Activated CD8-positive, alpha-beta T cell treated with anti-CD3 and anti-CD28 coated beads, Interleukin-2, amount 10 ng/mL, durations not matched to agents 7 days and 5 days (primary cell): ENCODE results near the gene GOLGA8K. TPM values are rescaled to one million over a fixed set of nuclear protein-coding genes. Genes with fewer than 3 reads are reported as not detected.
"Not testable (repeated sequence)": the region's sequence is repeated elsewhere in the genome, so short reads cannot be mapped to it uniquely, and the experiment has no call there.

Source experiments
- ATAC-seq: fragments of 150-1000 bp; cut with Tn5 transposase; one replicate; pipeline ENCODE4 v1.10.0; 2021; ENCODE audit warnings: moderate library complexity
- CTCF ChIA-PET: fragments of 350-600 bp; sonication (Branson Sonifier 250); formaldehyde crosslinking; loops from one replicate; lab custom pipeline; 2021; ENCODE audit warnings: antibody characterized with exemption; lab: Charles Lee
- POLR2A ChIA-PET: fragments of 350-600 bp; sonication (Branson Sonifier 250); formaldehyde crosslinking; loops from one replicate; lab custom pipeline; 2021; ENCODE audit warnings: antibody characterized with exemption; lab: Charles Lee
- DNase-seq: peaks from one replicate; pipeline ENCODE4 v3.0.0-alpha.2; 2020
- H3K27ac Mint-ChIP-seq: one replicate; pipeline ENCODE4 v1.8.0; 2021; ENCODE audit warnings: mild to moderate bottlenecking, mixed read lengths
- H3K27me3 Mint-ChIP-seq: one replicate; pipeline ENCODE4 v1.8.0; 2021; ENCODE audit warnings: low read depth, mixed read lengths
- H3K36me3 Mint-ChIP-seq: one replicate; pipeline ENCODE4 v1.8.0; 2021; ENCODE audit warnings: low read depth, mixed read lengths
- H3K4me1 Mint-ChIP-seq: one replicate; pipeline ENCODE4 v1.8.0; 2021; ENCODE audit warnings: low read depth, mixed read lengths
- H3K4me3 Mint-ChIP-seq: one replicate; pipeline ENCODE4 v1.8.0; 2021; ENCODE audit warnings: mild to moderate bottlenecking, mixed read lengths
- H3K9me3 Mint-ChIP-seq: one replicate; pipeline ENCODE4 v1.8.0; 2022; ENCODE audit warnings: mixed read lengths; ENCODE audit not compliant: insufficient read depth
- total RNA-seq, 2 experiments: library from RNA; stranded (reverse); gene quantifications; one replicate each; pipeline ENCODE4 v1.2.3, GENCODE V29; 2021

Gene GOLGA8K, protein sequence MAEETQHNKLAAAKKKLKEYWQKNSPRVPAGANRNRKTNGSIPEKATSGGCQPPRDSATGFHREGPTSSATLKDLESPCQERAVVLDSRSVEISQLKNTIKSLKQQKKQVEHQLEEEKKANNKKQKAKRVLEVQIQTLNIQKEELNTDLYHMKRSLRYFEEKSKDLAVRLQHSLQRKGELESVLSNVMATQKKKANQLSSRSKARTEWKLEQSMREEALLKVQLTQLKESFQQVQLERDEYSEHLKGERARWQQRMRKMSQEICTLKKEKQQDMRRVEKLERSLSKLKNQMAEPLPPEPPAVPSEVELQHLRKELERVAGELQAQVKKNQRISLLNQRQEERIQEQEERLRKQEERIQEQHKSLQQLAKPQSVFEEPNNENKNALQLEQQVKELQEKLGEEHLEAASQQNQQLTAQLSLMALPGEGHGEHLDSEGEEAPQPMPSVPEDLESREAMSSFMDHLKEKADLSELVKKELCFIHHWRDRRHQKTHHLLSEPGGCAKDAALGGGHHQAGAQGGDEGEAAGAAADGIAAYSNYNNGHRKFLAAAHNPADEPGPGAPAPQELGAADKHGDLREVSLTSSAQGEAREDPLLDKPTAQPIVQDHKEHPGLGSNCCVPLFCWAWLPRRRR
- total RNA-seq: under 1 TPM in 1 of 2 experiments, not detected in 1; 0.68 TPM

DNA sequence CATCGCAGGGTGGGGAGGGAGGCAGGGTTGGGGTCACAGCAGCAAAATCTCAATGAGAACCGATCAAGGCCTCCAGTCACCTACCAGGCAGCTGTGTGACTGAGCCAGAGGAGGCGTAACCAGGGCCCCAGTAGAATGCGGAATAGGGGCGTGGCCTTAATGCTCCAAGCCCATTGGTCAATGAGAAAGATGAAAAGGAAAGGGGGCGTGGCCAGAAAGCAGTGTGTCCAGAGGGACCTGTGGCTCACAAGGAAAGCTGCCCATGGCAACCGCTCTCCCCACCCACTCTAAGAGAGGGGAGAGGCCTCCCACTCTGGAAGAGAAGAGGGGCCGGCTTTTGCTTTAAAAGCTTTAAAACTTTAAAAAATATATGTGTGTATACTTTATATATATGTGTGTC lies at the start of gene GOLGA8K:
TSS of gene GOLGA8K (minus strand) at position 101 of the 400 bp plus-strand sequence. CDS start at position 3, 98 bp downstream.
- H3K4me3 Mint-ChIP-seq, H3K27ac Mint-ChIP-seq, CTCF ChIA-PET, H3K4me1 Mint-ChIP-seq, H3K36me3 Mint-ChIP-seq, ATAC-seq, H3K9me3 Mint-ChIP-seq, DNase-seq, POLR2A ChIA-PET, H3K27me3 Mint-ChIP-seq: not testable (repeated sequence)

DNA sequence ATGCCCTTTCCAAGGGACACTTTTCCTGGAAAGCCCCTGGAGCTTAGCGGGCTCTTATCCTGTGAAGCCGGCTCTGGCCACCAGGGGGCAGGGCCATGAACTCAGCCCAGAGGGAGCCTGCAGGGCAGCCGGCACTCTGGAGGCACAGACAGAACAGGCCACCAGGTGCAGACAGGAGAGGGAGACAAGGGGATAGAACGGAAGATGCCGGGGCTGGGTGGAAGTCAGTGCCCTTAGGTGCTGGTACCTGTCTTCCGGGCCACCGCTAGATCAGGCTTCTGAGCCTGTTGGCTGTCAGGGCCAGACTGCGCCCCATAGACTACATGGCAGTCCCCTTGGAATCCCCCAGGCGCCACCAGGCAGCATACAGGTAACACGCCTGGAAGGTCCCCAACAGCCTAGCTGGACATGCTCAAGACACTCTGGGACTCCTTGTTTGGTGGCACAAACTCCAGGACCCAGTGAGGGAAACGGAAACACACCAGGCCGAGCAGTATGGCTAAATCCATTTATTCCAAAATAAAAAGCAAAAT lies 37.4 kb upstream of the GOLGA8K start:
- H3K27ac Mint-ChIP-seq, H3K4me3 Mint-ChIP-seq, H3K27me3 Mint-ChIP-seq, H3K4me1 Mint-ChIP-seq, POLR2A ChIA-PET, H3K9me3 Mint-ChIP-seq, DNase-seq, CTCF ChIA-PET, H3K36me3 Mint-ChIP-seq: not testable (repeated sequence)
- ATAC-seq: peak; percentile 75

DNA sequence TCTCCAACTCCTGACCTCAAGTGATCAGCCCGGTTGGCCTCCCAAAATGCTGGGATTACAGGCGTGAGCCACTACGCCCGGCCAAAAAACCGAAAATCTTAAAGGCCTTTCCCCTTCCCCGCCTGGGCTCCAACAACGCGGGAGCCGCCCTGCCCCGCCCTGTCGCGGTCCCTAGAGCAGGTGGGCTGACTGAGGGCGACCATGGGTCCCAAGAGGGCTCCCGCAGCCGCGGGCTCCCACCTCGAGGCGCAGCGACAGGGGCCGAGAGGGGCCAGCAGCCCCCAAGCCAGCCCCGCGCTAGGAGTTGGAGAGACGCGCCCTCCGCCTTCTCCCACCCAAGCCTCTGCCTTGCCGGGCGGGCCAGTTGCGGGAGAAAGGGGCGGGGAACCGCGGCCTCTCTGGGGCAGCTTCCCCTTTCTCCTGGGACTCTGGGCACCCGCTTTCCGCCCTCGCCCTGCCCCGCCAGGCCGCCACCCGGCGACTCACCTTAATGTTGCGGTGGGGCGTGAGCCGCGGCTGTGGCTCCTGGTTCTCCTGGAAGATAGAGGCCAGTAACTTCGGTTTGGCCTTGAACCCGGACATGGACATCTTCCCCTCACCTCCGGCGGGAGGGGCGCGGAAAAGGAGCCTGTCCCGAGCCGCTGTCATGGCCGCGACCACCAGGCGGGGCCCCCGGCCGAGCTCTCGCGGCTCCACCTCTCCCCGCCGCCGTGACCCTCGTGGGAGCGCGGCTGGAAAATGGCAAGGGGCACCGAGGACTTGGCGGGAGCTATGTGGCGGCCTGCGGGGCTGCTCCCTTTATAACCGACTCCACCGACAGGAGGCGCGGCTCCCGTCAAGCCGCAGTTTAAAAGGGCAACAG lies 31.2 kb upstream of the GOLGA8K start:
- H3K9me3 Mint-ChIP-seq, POLR2A ChIA-PET, H3K27ac Mint-ChIP-seq, CTCF ChIA-PET, H3K27me3 Mint-ChIP-seq, H3K4me3 Mint-ChIP-seq, H3K36me3 Mint-ChIP-seq, H3K4me1 Mint-ChIP-seq, DNase-seq: not testable (repeated sequence)
- peak; percentile 82 for ATAC-seq

DNA sequence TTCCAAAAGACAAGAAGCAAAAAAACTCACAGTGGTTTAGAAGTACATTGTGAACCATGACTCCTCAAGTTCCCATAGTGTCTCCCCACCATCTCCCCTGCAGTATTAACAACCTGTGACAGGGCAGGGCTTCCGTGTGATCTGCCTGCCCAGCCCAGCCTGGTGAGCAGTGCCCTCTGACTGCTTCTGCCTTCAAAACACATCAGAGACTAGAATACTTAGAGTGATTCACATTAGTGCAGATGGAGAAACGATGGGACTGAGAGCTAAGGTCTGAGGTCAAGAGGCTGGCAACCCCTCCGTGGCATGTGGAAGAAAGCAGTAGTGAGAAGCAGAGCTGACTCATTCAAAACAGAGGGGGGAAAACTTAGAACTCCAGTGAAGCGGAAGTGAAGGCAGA lies 24.5 kb upstream of the GOLGA8K start:
- ATAC-seq, POLR2A ChIA-PET, H3K4me1 Mint-ChIP-seq, CTCF ChIA-PET, H3K9me3 Mint-ChIP-seq, H3K27ac Mint-ChIP-seq, DNase-seq, H3K4me3 Mint-ChIP-seq, H3K27me3 Mint-ChIP-seq, H3K36me3 Mint-ChIP-seq: not testable (repeated sequence)

DNA sequence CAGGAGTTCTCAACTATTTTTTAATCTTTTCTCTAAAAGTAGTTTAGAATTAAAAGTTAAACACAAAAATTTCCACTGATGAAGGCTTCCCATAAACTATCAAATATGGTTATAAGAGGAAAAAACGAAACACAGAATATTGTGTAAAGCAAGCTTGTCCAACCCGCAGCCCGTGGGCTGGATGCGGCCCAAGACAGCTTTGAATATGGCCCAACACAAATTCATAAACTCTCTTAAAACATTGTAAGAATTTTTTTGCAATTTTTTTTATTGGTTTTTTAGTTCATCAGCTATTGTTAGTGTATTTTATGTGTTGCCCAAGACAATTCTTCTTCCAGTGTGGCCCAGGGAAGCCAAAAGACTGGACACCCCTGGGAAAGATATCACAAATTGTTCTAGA lies 23.4 kb upstream of the GOLGA8K start:
- ATAC-seq, CTCF ChIA-PET, H3K4me3 Mint-ChIP-seq, H3K27ac Mint-ChIP-seq, H3K36me3 Mint-ChIP-seq, POLR2A ChIA-PET, H3K4me1 Mint-ChIP-seq, H3K9me3 Mint-ChIP-seq, DNase-seq, H3K27me3 Mint-ChIP-seq: not testable (repeated sequence)

DNA sequence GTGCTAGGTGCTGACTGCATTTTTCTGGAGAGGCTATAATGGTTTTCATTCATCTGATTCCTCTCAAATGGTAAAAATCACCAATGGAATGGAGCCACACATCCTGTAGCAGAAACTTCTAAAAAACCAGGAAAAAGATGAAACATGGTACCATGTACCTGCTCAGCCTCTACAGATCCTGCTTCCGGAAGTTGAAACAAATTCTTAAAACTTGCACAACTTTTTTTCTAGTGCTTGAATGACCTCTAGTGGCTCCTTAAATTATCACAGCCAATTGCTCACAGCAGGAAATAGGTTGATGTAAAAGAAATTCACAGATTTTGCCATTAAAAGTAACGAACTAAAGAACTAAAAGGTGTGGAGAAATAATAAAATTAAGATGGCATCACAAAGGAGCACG lies 4.8 kb upstream of the GOLGA8K start:
- H3K27me3 Mint-ChIP-seq, CTCF ChIA-PET, H3K4me3 Mint-ChIP-seq, POLR2A ChIA-PET, DNase-seq, H3K36me3 Mint-ChIP-seq, H3K9me3 Mint-ChIP-seq, H3K27ac Mint-ChIP-seq, ATAC-seq, H3K4me1 Mint-ChIP-seq: not testable (repeated sequence)

DNA sequence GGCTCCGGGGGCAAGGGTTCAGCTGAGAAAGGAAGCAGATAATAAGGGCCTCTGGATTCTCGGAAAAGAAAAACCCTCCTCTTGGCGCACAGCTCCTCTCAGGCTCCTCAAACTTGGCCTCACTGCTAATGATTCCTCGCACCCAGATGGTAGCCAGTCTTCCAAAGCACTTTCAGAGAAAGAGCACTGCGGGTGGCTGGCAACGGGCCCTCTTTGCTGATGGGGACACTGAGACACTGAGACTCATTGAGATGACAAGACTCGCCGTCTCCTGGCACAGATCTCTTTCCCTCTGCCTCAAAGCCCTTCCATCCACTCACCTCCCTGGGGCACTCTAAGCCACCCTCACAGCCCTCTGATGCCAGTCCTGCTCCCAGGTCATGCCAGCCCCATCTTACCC lies 6.6 kb downstream of the GOLGA8K start:
- H3K9me3 Mint-ChIP-seq, POLR2A ChIA-PET, DNase-seq, H3K36me3 Mint-ChIP-seq, H3K4me3 Mint-ChIP-seq, H3K27ac Mint-ChIP-seq, CTCF ChIA-PET, H3K4me1 Mint-ChIP-seq, H3K27me3 Mint-ChIP-seq, ATAC-seq: not testable (repeated sequence)

DNA sequence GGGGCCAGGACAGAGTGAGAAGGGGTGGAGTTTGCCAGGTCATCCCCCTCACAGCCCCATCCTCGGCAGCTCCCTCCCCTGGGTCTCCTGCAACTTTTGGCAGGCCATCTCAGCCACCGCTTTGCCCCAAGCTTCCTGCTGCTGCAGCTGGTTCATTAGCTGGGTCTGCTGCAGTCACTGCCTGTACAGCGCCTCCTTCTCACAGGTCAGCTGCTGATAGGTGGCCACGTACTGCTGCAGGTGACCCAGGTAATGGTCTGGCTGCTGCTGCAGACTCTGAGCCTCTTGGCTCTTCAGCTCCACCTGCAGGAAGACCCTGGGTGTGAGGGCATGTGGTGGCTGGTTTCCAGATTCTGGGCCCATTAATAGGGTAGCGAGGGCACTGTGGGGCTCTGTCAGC lies 8.3 kb downstream of the GOLGA8K start:
- H3K36me3 Mint-ChIP-seq, H3K27me3 Mint-ChIP-seq, H3K9me3 Mint-ChIP-seq, H3K27ac Mint-ChIP-seq, DNase-seq, H3K4me3 Mint-ChIP-seq, ATAC-seq, POLR2A ChIA-PET, H3K4me1 Mint-ChIP-seq, CTCF ChIA-PET: not testable (repeated sequence)

DNA sequence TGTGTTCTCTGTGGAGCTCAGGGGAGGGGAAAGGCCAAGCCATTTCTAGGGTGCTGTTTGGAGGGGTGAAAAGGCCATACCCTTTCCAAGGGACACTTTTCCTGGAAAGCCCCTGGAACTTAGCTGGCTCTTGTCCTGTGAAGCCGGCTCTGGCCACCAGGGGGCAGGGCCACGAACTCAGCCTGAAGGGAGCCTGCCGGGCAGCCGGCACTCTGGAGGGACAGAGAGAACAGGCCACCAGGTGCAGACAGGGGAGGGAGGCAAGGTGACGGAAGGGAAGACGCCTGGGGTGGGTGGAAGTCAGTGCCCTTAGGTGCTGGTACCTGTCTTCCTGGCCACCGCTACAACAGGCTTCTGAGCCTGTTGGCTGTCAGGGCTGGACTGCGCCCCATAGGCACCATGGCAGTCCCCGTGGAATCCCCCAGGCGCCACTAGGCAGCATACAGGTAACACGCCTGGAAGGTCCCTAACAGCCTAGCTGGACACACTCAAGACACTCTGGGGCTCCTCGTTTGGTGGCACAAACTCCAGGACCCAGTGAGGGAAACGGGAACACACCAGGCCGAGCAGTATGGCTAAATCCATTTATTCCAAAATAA lies 14.9 kb downstream of the GOLGA8K start:
- DNase-seq, H3K27me3 Mint-ChIP-seq, H3K4me1 Mint-ChIP-seq, H3K36me3 Mint-ChIP-seq, POLR2A ChIA-PET, H3K27ac Mint-ChIP-seq, H3K4me3 Mint-ChIP-seq, H3K9me3 Mint-ChIP-seq, CTCF ChIA-PET: not testable (repeated sequence)
- peak; percentile 51 for ATAC-seq

DNA sequence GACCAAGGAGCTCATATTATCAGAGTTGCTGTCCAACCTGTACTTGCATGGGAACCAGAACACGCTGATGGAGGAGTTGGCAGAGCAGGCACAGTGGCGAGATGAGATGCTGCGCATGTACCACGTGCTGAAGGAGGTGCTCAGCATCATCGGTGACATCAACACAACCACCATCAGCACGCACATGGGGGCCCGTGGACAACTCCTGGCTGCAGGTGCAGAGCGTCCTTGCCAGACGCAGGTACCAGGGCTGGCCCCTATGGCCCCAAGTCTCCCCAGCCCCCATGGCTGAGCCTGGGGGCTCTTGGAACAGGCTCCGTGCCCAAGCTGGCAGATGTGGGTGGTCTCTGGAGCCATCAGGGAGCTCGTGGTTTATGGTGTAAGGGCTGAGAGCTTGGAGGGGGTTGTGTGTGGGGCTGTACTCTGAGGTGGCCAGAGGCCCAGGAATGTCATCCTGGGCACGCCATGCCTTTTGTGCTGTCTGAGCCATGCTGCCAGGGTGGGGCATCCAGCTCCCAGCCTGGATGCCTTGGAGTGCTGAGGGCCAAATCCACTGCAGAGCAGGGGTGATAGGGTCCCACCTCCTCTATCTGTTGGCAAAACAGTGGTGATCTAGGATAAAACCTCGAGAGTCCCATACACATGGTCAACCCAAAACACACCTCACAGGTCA lies 17.1 kb downstream of the GOLGA8K start:
- H3K27ac Mint-ChIP-seq, H3K27me3 Mint-ChIP-seq, H3K4me1 Mint-ChIP-seq, H3K9me3 Mint-ChIP-seq, ATAC-seq, DNase-seq, CTCF ChIA-PET, POLR2A ChIA-PET, H3K4me3 Mint-ChIP-seq, H3K36me3 Mint-ChIP-seq: not testable (repeated sequence)

DNA sequence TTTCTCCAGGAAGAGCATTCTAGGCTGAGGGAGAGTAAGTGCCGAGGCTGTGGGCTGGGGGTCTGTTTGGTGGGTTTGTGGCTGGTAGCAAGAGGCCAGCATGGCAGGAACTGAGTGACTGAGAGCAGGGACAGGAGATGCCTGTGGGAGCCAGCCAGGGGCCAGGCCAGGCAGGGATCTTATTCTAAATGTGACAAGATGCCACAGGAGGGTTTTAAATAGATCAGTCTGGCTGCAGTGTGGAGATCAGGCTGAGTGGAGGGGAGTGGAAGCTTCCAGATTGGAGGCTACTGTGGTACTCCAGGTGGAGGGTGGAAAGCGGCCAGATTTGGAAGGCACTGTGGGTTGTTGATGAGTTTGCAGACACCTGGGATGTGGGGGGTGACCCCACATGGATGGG lies 28.9 kb downstream of the GOLGA8K start:
- H3K4me3 Mint-ChIP-seq, POLR2A ChIA-PET, H3K27me3 Mint-ChIP-seq, H3K36me3 Mint-ChIP-seq, DNase-seq, CTCF ChIA-PET, H3K27ac Mint-ChIP-seq, H3K9me3 Mint-ChIP-seq, H3K4me1 Mint-ChIP-seq, ATAC-seq: not testable (repeated sequence)
